Erythroblast (primary cell): ENCODE results near the gene PTPRD.

ENCODE experiments used
- GATA1 ChIP-seq: IDR thresholded peaks from 2 replicates; pipeline ENCODE4 v1.6.1; 2011; ENCODE audit warnings: low read depth, mild to moderate bottlenecking, control low read depth, low read length, moderate library complexity
- POLR2A ChIP-seq: IDR thresholded peaks from 2 replicates; pipeline ENCODE4 v1.6.1; 2011; ENCODE audit warnings: mild to moderate bottlenecking, low read length

DNA sequence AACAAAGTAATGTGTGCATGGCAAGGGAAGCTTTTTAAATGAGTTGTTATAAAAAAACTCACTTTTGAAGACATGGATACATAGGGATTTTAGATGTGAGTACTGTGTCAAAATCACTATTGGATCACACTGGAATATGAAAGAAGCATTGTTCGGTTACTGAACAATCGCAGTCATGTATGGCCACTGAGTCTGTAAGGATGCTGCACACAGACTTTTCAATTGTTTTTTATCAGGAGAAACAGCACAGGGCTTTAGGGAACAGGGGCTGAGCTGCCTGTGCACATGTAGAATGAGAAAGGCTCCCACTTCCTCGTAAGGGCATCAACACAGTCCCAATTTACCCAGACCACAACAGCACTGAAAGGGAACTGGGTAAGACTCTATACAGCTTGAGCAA lies 1479.3 kb downstream of the PTPRD start:
- TF ChIP-seq POLR2A = no peak
- TF ChIP-seq GATA1 = no peak
